ENCODE results near the gene VAV3. TPM values are rescaled to one million over a fixed set of nuclear protein-coding genes. Genes with fewer than 3 reads are reported as not detected.
A peak's percentile ranks its signal among the peaks of the same experiment; 100 is the strongest.

Gene VAV3
- total and polyA plus RNA-seq, 10 of the 15 experiments (the other 5 are each of a cell fraction or from before 2014, with no cell fraction given), result 0.84 to 5.5 (median 3.4) TPM

- H3K9me3 ChIP-seq (replicated peaks; ENCODE audit: control insufficient read depth, insufficient read depth, low read length), result no peaks in the 10 kb centered on the region; the same call in 2 of the 3 replicates
- H3K27me3 ChIP-seq (replicated peaks in 1 of 2; ENCODE audit: control insufficient read depth in 2 of 2, insufficient read depth in 2 of 2, low read length in 1 of 2), result no peaks in the 10 kb centered on the region
- in situ Hi-C loops (cut with MboI) (no loop called here), intact Hi-C loops (cut with micrococcal nuclease; ENCODE audit: unreplicated experiment) (loop anchor here (2.0 kb wide), 3 partner anchors 37 to 147 kb away; no protein-coding TSS in a partner anchor)
- H4K20me1 ChIP-seq (ENCODE audit: control insufficient read depth, insufficient read depth), result no peaks in the 10 kb centered on the region
- peak overlapping the region; percentile 7 for H3K27ac ChIP-seq (ENCODE audit: control insufficient read depth, insufficient read depth)
- no peak overlapping the region for H2AFZ ChIP-seq (ENCODE audit: control insufficient read depth, low read depth, low read length)
- ATAC-seq, result peak; percentile 33
- ChIA-PET CTCF (interaction anchor here (0.6 to 3.0 kb wide), 6 partner anchors 16 to 237 kb away, joined by 3 to 10 read pairs (median 4); no protein-coding TSS in a partner anchor), POLR2A (interaction anchor here (0.6 to 1.0 kb wide), 6 partner anchors 9 to 807 kb away, joined by 3 to 6 read pairs (median 4); no protein-coding TSS in a partner anchor), RAD21 (ENCODE audit: unreplicated experiment) (interaction anchor here (0.6 to 2.9 kb wide), 13 partner anchors 11 to 246 kb away, joined by 3 to 15 read pairs (median 4); partner anchors contain the start of gene VAV3), SMC1A (ENCODE audit: uncharacterized antibody, unreplicated experiment) (interaction anchor here (0.6 to 2.4 kb wide), 20 partner anchors 9 to 192 kb away, joined by 3 to 15 read pairs (median 6); no protein-coding TSS in a partner anchor)
- H3K79me2 ChIP-seq (ENCODE audit: control insufficient read depth, insufficient read depth, low read length), result no peaks in the 10 kb centered on the region; the same call in 1 of the 2 replicates
- peak; percentile 68 for TF ChIP-seq JUNB (IDR thresholded peaks at IDR 0.05)
- TF ChIP-seq BHLHE40 (IDR thresholded peaks at IDR 0.05; ENCODE audit: borderline replicate concordance in 1 of 2, low read depth in 2 of 2, low read length in 1 of 2), result no peak
- 0 out of 2 replicates have a peak, but pooled peaks have one; percentile 23 for TF ChIP-seq IRF4 (IDR thresholded peaks at IDR 0.05; ENCODE audit: low read depth, low read length)
- TF ChIP-seq MXI1 (IDR thresholded peaks at IDR 0.05; ENCODE audit: low read depth, low read length), result no peak
- no peak for TF ChIP-seq CREM (IDR thresholded peaks at IDR 0.05; ENCODE audit: low read depth)
- DNase-seq (ENCODE audit: low read depth, low spot score), result no peak
- no peak overlapping the region; the same call in 1 of the 2 replicates for H3K9ac ChIP-seq (ENCODE audit: control insufficient read depth, insufficient read depth, low read length)
- no peaks in the 10 kb centered on the region for H3K36me3 ChIP-seq (ENCODE audit: control insufficient read depth in 2 of 2, insufficient read depth in 2 of 2, low read length in 1 of 2)
- no peak overlapping the region for H3K4me3 ChIP-seq
- FAIRE-seq, result no peak
- BruUV-seq (replicated peaks), result no TSS peak
- H3K4me2 ChIP-seq (ENCODE audit: control insufficient read depth, insufficient read depth), result no peak overlapping the region
- 0% methylated on average over 1 of the region's 1 CpG for whole genome bisulfite sequencing (ENCODE audit: insufficient coverage, insufficient replicate concordance, low lambda C conversion rate, missing lambda C conversion rate)
- H3K4me1 ChIP-seq (ENCODE audit: control insufficient read depth, insufficient read depth, low read length), result peaks cover 33% of the 10 kb centered on the region
Measured at GRCh38 chr1:107933736-107934135, 31.2 kb downstream of the VAV3 start.

GRCh38 chr1:107930292-107930691 lies 34.7 kb downstream of the VAV3 start:
- H3K4me3 ChIP-seq, result no peak overlapping the region
- in situ Hi-C loops (cut with MboI), result no loop called here
- no peaks in the 10 kb centered on the region for H3K9me3 ChIP-seq (replicated peaks; ENCODE audit: control insufficient read depth, insufficient read depth, low read length)
- FAIRE-seq, result no peak
- intact Hi-C loops (cut with micrococcal nuclease; ENCODE audit: unreplicated experiment), result no loop called here
- ChIA-PET SMC1A (ENCODE audit: uncharacterized antibody, unreplicated experiment) (interaction anchor here (0.8 to 2.2 kb wide), 8 partner anchors 10 to 148 kb away, joined by 3 to 6 read pairs (median 4); no protein-coding TSS in a partner anchor), POLR2A (no interaction called here), CTCF (interaction anchor here (0.7 to 1.6 kb wide), 2 partner anchors 10 to 136 kb away, joined by 3 to 4 read pairs; no protein-coding TSS in a partner anchor), RAD21 (ENCODE audit: unreplicated experiment) (interaction anchor here (1.2 to 1.3 kb wide), 2 partner anchors 31 to 77 kb away, joined by 4 to 5 read pairs; no protein-coding TSS in a partner anchor)
- BruUV-seq (replicated peaks), result no TSS peak
- no peaks in the 10 kb centered on the region; the same call in 1 of the 2 replicates for H3K79me2 ChIP-seq (ENCODE audit: control insufficient read depth, insufficient read depth, low read length)
- H4K20me1 ChIP-seq (ENCODE audit: control insufficient read depth, insufficient read depth), result no peaks in the 10 kb centered on the region
- no peak overlapping the region for H2AFZ ChIP-seq (ENCODE audit: control insufficient read depth, low read depth, low read length)
- H3K36me3 ChIP-seq (ENCODE audit: control insufficient read depth in 2 of 2, insufficient read depth in 2 of 2, low read length in 1 of 2), result no peaks in the 10 kb centered on the region
- H3K4me2 ChIP-seq (ENCODE audit: control insufficient read depth, insufficient read depth), result no peak overlapping the region
- H3K27ac ChIP-seq (ENCODE audit: control insufficient read depth, insufficient read depth), result no peak overlapping the region
- H3K27me3 ChIP-seq (replicated peaks in 1 of 2; ENCODE audit: control insufficient read depth in 2 of 2, insufficient read depth in 2 of 2, low read length in 1 of 2), result no peaks in the 10 kb centered on the region
- 42% methylated on average over 1 of the region's 1 CpG for WGBS (ENCODE audit: insufficient coverage, insufficient replicate concordance, low lambda C conversion rate, missing lambda C conversion rate)
- no peak overlapping the region for H3K9ac ChIP-seq (ENCODE audit: control insufficient read depth, insufficient read depth, low read length)
- H3K4me1 ChIP-seq (ENCODE audit: control insufficient read depth, insufficient read depth, low read length), result peaks cover 24% of the 10 kb centered on the region
- no peak for DNase-seq (ENCODE audit: low read depth, low spot score)
- no peak for ATAC-seq
- TF ChIP-seq E2F4 (IDR thresholded peaks at IDR 0.05; ENCODE audit: low read depth, low read length) (no peak), POU2F2 (IDR thresholded peaks at IDR 0.05; ENCODE audit: borderline replicate concordance, low read depth, low read length) (no peak), EP300 (IDR thresholded peaks at IDR 0.05; ENCODE audit: borderline replicate concordance in 1 of 2, control insufficient read depth in 1 of 2, low read depth in 2 of 2, low read length in 2 of 2) (no peak), RUNX3 (IDR thresholded peaks at IDR 0.05; ENCODE audit: low read length) (peak; percentile 18; the same call in 1 of the 2 replicates), RELB (IDR thresholded peaks at IDR 0.05; ENCODE audit: low read depth) (no peak), KLF5 (IDR thresholded peaks at IDR 0.05; ENCODE audit: partially characterized antibody) (no peak), TCF7 (IDR thresholded peaks at IDR 0.05; ENCODE audit: borderline replicate concordance) (0 out of 2 replicates have a peak, but pooled peaks have one; percentile 42), STAT3 (IDR thresholded peaks at IDR 0.05; ENCODE audit: low read depth, low read length) (no peak), FOXM1 (IDR thresholded peaks at IDR 0.05; ENCODE audit: low read depth, low read length) (peak; percentile 47; the same call in 1 of the 2 replicates), JUNB (IDR thresholded peaks at IDR 0.05) (peak; percentile 94)

Measured in GM12878 (cell line).